ENCODE data around the gene CREB3L1.
"Not testable (repeated sequence)": the region's sequence is repeated elsewhere in the genome, so short reads cannot be mapped to it uniquely, and the experiment has no call there.

CREB3L1 gene

GRCh38 chr11:46254133-46254491 lies 23.4 kb upstream of the CREB3L1 start:
- TF ChIP-seq CTCF (IDR thresholded peaks at IDR 0.05; ENCODE audit: borderline replicate concordance, insufficient read depth, low read depth, low read length): no peak
- no peak overlapping the region for H3K4me3 ChIP-seq (ENCODE audit: low read depth, low read length)

DNA sequence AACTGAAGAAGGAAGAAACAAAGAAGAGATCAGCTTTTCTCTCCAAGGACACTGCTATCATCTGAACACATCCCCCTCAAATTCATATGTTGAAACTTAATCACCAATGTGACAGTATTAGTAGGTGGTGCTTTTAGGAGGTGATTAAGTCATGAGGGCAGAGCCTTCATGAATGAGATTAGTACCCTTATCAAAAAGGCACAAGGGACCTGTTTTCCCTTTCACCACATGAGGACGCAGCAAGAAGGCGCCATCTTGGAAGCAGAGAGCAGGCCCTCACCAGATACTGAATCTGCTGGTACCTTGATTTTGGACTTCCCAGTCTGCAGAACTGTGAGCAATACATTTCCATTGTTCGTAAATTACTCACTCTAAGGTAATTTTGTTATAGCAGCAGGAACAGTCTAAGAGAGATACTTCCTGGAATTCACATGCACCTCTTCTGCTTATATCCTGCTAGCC lies 20.9 kb upstream of the CREB3L1 start:
- no peak for TF ChIP-seq CTCF (IDR thresholded peaks at IDR 0.05; ENCODE audit: borderline replicate concordance, insufficient read depth, low read depth, low read length)

DNA sequence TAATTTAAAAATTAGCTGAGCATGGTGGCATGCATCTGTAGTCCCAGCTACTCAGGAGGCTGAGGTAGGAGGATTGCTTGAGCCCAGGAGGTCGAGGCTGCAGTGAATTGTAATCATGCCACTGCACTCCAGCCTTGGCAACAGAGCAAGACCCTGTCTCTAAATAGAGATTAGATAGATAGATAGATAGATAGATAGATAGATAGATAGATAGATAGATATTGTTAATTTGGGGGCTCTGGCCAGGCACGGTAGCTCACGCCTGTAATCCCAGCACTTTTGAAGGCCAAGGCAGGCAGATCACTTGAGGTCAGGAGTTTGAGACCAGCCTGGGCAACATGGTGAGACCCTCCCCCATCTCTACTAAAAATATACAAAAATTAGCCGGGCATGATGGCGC lies 18.1 kb upstream of the CREB3L1 start:
- H3K4me3 ChIP-seq (ENCODE audit: low read depth, low read length): not testable (repeated sequence)

More for the DNA sequence above, 20.9 kb upstream of the CREB3L1 start:
- H3K4me3 ChIP-seq (ENCODE audit: low read depth, low read length): no peak overlapping the region

- no peak for TF ChIP-seq CTCF (IDR thresholded peaks at IDR 0.05; ENCODE audit: borderline replicate concordance, insufficient read depth, low read depth, low read length)
- H3K4me3 ChIP-seq (ENCODE audit: low read depth, low read length): no peak overlapping the region
Observed at GRCh38 chr11:46259971-46260560, 17.4 kb upstream of the CREB3L1 start.

DNA sequence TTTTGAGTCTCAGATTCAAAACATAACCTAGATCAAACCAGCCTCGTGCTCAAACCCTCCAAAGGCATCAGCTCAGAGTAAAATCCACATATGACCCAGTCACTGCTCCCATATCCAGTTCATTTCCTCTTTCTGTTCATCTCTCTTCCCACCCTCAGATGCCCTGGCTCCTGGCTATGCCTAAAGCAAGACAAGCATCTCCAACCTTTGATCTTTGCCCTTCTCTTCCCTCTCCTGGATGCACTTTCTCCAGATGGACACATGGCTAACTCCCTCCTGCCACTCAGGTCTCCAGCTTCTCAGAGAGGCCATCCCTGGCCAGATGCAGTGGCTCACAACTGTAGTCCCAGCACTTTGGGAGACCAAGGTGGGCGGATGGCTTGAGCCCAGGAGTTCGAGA lies 14.3 kb upstream of the CREB3L1 start:
- no peak for TF ChIP-seq CTCF (IDR thresholded peaks at IDR 0.05; ENCODE audit: borderline replicate concordance, insufficient read depth, low read depth, low read length)
- no peak overlapping the region for H3K4me3 ChIP-seq (ENCODE audit: low read depth, low read length)

DNA sequence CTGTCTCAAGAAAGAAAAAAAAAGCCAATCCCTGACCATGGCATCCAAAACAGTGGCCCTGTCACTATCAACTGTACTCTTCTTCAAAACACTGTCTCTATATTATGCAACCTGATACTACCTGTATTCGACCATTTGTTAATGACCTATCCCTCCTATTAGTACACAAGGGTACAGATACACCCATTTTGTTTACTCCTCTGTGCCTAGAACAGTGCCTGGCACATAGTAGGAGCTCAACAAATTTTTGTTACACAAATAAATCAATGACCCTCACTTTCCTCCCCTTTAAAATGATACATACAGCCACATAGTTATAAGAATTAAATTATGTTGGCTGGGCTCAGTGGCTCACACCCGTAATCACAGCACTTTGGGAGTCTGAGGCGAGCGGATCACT lies 13.4 kb upstream of the CREB3L1 start:
- no peak for TF ChIP-seq CTCF (IDR thresholded peaks at IDR 0.05; ENCODE audit: borderline replicate concordance, insufficient read depth, low read depth, low read length)
- no peak overlapping the region for H3K4me3 ChIP-seq (ENCODE audit: low read depth, low read length)

DNA sequence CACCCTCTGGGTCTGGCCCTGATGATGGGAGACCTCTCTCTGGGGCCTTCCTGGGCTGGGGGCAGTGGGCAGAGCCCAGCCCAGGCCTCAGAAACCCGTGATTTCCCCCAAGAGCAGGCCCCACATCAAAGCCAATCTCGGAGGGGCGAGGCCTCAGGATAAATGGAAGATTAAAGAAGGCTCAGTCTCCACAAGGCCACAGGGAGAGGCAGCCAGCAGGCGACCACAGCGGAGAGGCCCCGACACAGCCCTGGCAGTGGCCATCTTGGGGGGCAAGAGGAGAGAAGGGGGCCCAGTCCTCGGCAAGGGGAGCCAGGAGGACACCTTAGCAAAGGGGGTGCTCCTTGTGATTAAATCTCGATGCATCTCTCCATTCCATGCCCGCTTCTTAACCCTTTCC lies 12.5 kb upstream of the CREB3L1 start:
- no peak overlapping the region for H3K4me3 ChIP-seq (ENCODE audit: low read depth, low read length)
- no peak for TF ChIP-seq CTCF (IDR thresholded peaks at IDR 0.05; ENCODE audit: borderline replicate concordance, insufficient read depth, low read depth, low read length)

DNA sequence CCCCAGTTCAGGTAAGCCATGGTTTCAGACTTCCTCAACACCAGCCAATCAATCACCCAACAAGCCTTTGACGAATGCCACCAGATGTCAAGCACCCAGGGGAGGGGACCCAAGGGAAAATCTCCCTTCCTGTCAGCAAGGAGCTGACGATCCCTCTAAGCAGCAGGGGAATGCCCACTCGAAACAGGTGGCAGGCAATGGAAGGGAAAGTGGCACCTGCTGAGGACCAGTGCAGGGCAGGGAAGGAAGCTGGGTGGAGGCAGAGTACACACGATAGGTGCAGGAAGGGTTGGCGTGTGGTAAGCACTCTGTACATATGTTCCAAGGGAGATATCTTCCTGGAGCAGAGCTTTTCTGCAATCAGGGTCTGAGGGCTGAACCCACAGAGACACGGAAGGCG lies 11.7 kb upstream of the CREB3L1 start:
- no peak for TF ChIP-seq CTCF (IDR thresholded peaks at IDR 0.05; ENCODE audit: borderline replicate concordance, insufficient read depth, low read depth, low read length)
- peak overlapping the region; percentile 11 for H3K4me3 ChIP-seq (ENCODE audit: low read depth, low read length)
